H1 (cell line): ENCODE measurements around the gene HIVEP3. TPM values are rescaled to one million over a fixed set of nuclear protein-coding genes. Genes with fewer than 3 reads are reported as not detected.

Experiments used
- CTCF ChIA-PET: fragments of 300-600 bp; sonication (Branson Sonifier 250); formaldehyde crosslinking; loops from one replicate; lab custom pipeline; 2021; ENCODE audit not compliant: partially characterized antibody; lab: Charles Lee
- POLR2A ChIA-PET: fragments of 300-600 bp; sonication (Branson Sonifier 250); formaldehyde crosslinking; loops from one replicate; lab custom pipeline; 2021; ENCODE audit warnings: inconsistent platforms; ENCODE audit not compliant: partially characterized antibody; lab: Charles Lee
- DNase-seq, 2 experiments: peaks; one replicate each; pipeline versions ENCODE4 v3.0.0 to v3.0.0-alpha.2; 2010 to 2022; ENCODE audit warnings: low spot score in 2 of 2, low read depth in 1 of 2, mixed read lengths in 1 of 2
- FAIRE-seq: peaks from 2 replicates; lab custom pipeline; 2011; peaks lifted over from hg19 to GRCh38; lab: Jason Lieb, UNC
- H2AFZ ChIP-seq: 2 replicates; pipeline ENCODE4 v1.8.1; 2012; ENCODE audit warnings: low read length, inconsistent platforms
- H2AK5ac ChIP-seq: 2 replicates; pipeline ENCODE4 v1.6.1; 2013; ENCODE audit warnings: low read depth, low read length
- H2BK120ac ChIP-seq: replicated peaks from 2 replicates; pipeline ENCODE3; 2013; ENCODE audit warnings: low read depth, low read length, inconsistent platforms
- H2BK12ac ChIP-seq: 2 replicates; pipeline ENCODE4 v1.6.1; 2013; ENCODE audit warnings: low read depth, low read length
- H2BK15ac ChIP-seq: 2 replicates; pipeline ENCODE4 v1.6.1; 2013; ENCODE audit warnings: low read length
- H2BK20ac ChIP-seq: 2 replicates; pipeline ENCODE4 v1.6.1; 2013; ENCODE audit warnings: low read length
- H2BK5ac ChIP-seq: 2 replicates; pipeline ENCODE4 v1.6.1; 2013; ENCODE audit warnings: low read depth, low read length
- H3K14ac ChIP-seq: 2 replicates; pipeline ENCODE4 v1.6.1; 2013; ENCODE audit warnings: inconsistent platforms; ENCODE audit not compliant: insufficient read length
- H3K18ac ChIP-seq: 2 replicates; pipeline ENCODE4 v1.6.1; 2013; ENCODE audit warnings: low read length; ENCODE audit errors: extremely low read depth
- H3K23ac ChIP-seq: 2 replicates; pipeline ENCODE4 v1.6.1; 2013; ENCODE audit warnings: inconsistent platforms; ENCODE audit not compliant: insufficient read length
- H3K23me2 ChIP-seq: 2 replicates; pipeline ENCODE4 v1.6.1; 2013; ENCODE audit warnings: low read depth, low read length
- H3K27ac ChIP-seq: 2 replicates; pipeline ENCODE4 v1.6.1; 2011; ENCODE audit warnings: low read depth, low read length, inconsistent platforms
- H3K27me3 ChIP-seq, 4 experiments: replicated peaks in 1 of 4; 1 replicate in 1 of 4; 2 replicates in 3 of 4; pipeline versions ENCODE4 v1.6.1 to v1.8.1; 2011 to 2013; ENCODE audit warnings: low read length in 3 of 4, mild to moderate bottlenecking in 3 of 4, inconsistent platforms in 2 of 4, mixed read lengths in 2 of 4, moderate library complexity in 1 of 4; ENCODE audit not compliant: control insufficient read depth in 3 of 4, insufficient read depth in 3 of 4; ENCODE audit errors: extremely low read depth in 1 of 4
- H3K36me3 ChIP-seq, 4 experiments: 2 replicates each; pipeline versions ENCODE4 v1.6.1 to v1.8.1; 2011 to 2013; ENCODE audit warnings: mild to moderate bottlenecking in 4 of 4, low read length in 3 of 4, moderate library complexity in 2 of 4, control low read depth in 1 of 4, inconsistent platforms in 1 of 4; ENCODE audit not compliant: insufficient read depth in 4 of 4, control insufficient read depth in 2 of 4
- H3K4ac ChIP-seq: replicated peaks from 2 replicates; pipeline ENCODE3; 2013; ENCODE audit warnings: low read length, low read depth, mixed read lengths, inconsistent platforms; ENCODE audit not compliant: insufficient read length
- H3K4me1 ChIP-seq, 4 experiments: replicated peaks in 1 of 4; 1 replicate in 1 of 4; 2 replicates in 3 of 4; pipeline versions ENCODE4 v1.6.1 to v1.8.1; 2011 to 2013; ENCODE audit warnings: low read length in 3 of 4, inconsistent platforms in 2 of 4, mixed read lengths in 1 of 4; ENCODE audit not compliant: insufficient read depth in 4 of 4, control insufficient read depth in 3 of 4
- H3K4me2 ChIP-seq, 2 experiments: 2 replicates each; pipeline versions ENCODE4 v1.6.1 to v1.8.1; 2011 to 2013; ENCODE audit warnings: low read depth in 2 of 2, low read length in 2 of 2, control low read depth in 1 of 2, inconsistent platforms in 1 of 2, mild to moderate bottlenecking in 1 of 2; ENCODE audit not compliant: insufficient read depth in 1 of 2
- H3K4me3 ChIP-seq, 4 experiments: fragments of 200-600, 300-600 bp in 1 of 4; sonication (generic), shearing (Covaris generic), sonication (Bioruptor Twin) in 1 of 4; 2 replicates each; pipeline versions ENCODE4 v1.5.1 to v1.8.1; 2011 to 2016; ENCODE audit warnings: low read length in 4 of 4, low read depth in 3 of 4, control low read depth in 2 of 4, inconsistent platforms in 2 of 4, mild to moderate bottlenecking in 2 of 4, mixed read lengths in 1 of 4, moderate library complexity in 1 of 4; ENCODE audit not compliant: insufficient read depth in 2 of 4; ENCODE audit errors: extremely low read depth in 1 of 4
- H3K56ac ChIP-seq: replicated peaks from 2 replicates; pipeline ENCODE3; 2013; ENCODE audit warnings: low read depth, mild to moderate bottlenecking, mixed read lengths, low read length, inconsistent platforms; ENCODE audit not compliant: insufficient read length
- H3K79me1 ChIP-seq: 2 replicates; pipeline ENCODE4 v1.6.1; 2013; ENCODE audit warnings: low read depth, low read length, control low read depth
- H3K79me2 ChIP-seq, 2 experiments: 2 replicates each; pipeline versions ENCODE4 v1.6.1 to v1.8.1; 2012 to 2013; ENCODE audit warnings: low read length in 2 of 2, mild to moderate bottlenecking in 2 of 2, inconsistent platforms in 1 of 2; ENCODE audit not compliant: insufficient read depth in 2 of 2, control insufficient read depth in 1 of 2
- H3K9ac ChIP-seq, 4 experiments: replicated peaks in 1 of 4; 1 replicate in 1 of 4; 2 replicates in 3 of 4; pipeline versions ENCODE4 v1.6.1 to v1.8.1; 2011 to 2013; ENCODE audit warnings: low read depth in 3 of 4, low read length in 3 of 4, control low read depth in 2 of 4, mild to moderate bottlenecking in 2 of 4, moderate library complexity in 2 of 4, inconsistent platforms in 1 of 4; ENCODE audit errors: extremely low read depth in 1 of 4
- H3K9me3 ChIP-seq, 2 experiments: 2 replicates each; pipeline versions ENCODE4 v1.6.1 to v1.8.1; 2012 to 2013; ENCODE audit warnings: mild to moderate bottlenecking in 2 of 2, moderate library complexity in 2 of 2, control low read depth in 1 of 2, inconsistent platforms in 1 of 2, low read depth in 1 of 2, low read length in 1 of 2, mixed read lengths in 1 of 2; ENCODE audit not compliant: insufficient read depth in 2 of 2
- H4K20me1 ChIP-seq, 2 experiments: replicated peaks in 1 of 2; 2 replicates each; pipeline versions ENCODE3 to v1.8.1; 2011 to 2013; ENCODE audit warnings: inconsistent platforms in 2 of 2, low read length in 2 of 2, mild to moderate bottlenecking in 1 of 2; ENCODE audit not compliant: insufficient read depth in 2 of 2, control insufficient read depth in 1 of 2
- H4K5ac ChIP-seq: 2 replicates; pipeline ENCODE4 v1.6.1; 2013; ENCODE audit warnings: low read length, low read depth, mixed read lengths, inconsistent platforms; ENCODE audit not compliant: insufficient read length
- H4K8ac ChIP-seq: 2 replicates; pipeline ENCODE4 v1.8.0; 2013; ENCODE audit warnings: mild to moderate bottlenecking, moderate library complexity, low read length, inconsistent platforms; ENCODE audit not compliant: insufficient read depth; ENCODE audit errors: extremely low read depth
- H4K91ac ChIP-seq: replicated peaks from 2 replicates; pipeline ENCODE3; 2013; ENCODE audit warnings: low read length, mixed read lengths, inconsistent platforms; ENCODE audit not compliant: insufficient read length
- CHD2 ChIP-seq: IDR thresholded peaks from 2 replicates; pipeline ENCODE4 v1.6.1; 2012; ENCODE audit warnings: low read length, improper control_type of control experiment
- WGBS, 2 experiments: shearing (Covaris generic) in 1 of 2; methylation state at CpG; one replicate each; pipeline versions ENCODE4 v1.1.6 to v1.1.7; 2013 to 2015; ENCODE audit warnings: low lambda C conversion rate in 2 of 2, mixed read lengths in 2 of 2, inconsistent platforms in 1 of 2, low coverage in 1 of 2, missing lambda C conversion rate in 1 of 2; ENCODE audit not compliant: insufficient replicate concordance in 2 of 2, insufficient coverage in 1 of 2, insufficient read length in 1 of 2; ENCODE audit errors: extremely low coverage in 1 of 2, missing lambda C conversion rate in 1 of 2; 5-methylcytosine and 5-hydroxymethylcytosine counted together
- polyA plus RNA-seq, 7 experiments: library from polyadenylated mRNA; depleted of rRNA in 3 of 7; stranded (reverse) in 5 of 7; unstranded in 2 of 7; fragments of >200 nt in 5 of 7; fragments of 200-250 nt in 2 of 7; gene quantifications; 1 replicate in 5 of 7; 2 replicates in 1 of 7; 4 replicates in 1 of 7; pipeline versions ENCODE4 v1.2.1 to v1.2.3, GENCODE V29; 2011 to 2013; ENCODE audit warnings: missing spikeins in 2 of 7, mixed read lengths in 2 of 7
- total RNA-seq: library from RNA; stranded (reverse); fragmentation: NEBNext Ultra II Directional; extraction: Animal tissue kit (Norgen Biotek cat#: 25700); gene quantifications from 2 replicates; pipeline ENCODE4 v1.2.1, GENCODE V29; 2021

The HIVEP3 gene
- total and polyA plus RNA-seq, 2 of the 8 experiments (the other 6 are each of a cell fraction or from before 2014, with no cell fraction given), result 0.24 to 0.69 TPM

DNA sequence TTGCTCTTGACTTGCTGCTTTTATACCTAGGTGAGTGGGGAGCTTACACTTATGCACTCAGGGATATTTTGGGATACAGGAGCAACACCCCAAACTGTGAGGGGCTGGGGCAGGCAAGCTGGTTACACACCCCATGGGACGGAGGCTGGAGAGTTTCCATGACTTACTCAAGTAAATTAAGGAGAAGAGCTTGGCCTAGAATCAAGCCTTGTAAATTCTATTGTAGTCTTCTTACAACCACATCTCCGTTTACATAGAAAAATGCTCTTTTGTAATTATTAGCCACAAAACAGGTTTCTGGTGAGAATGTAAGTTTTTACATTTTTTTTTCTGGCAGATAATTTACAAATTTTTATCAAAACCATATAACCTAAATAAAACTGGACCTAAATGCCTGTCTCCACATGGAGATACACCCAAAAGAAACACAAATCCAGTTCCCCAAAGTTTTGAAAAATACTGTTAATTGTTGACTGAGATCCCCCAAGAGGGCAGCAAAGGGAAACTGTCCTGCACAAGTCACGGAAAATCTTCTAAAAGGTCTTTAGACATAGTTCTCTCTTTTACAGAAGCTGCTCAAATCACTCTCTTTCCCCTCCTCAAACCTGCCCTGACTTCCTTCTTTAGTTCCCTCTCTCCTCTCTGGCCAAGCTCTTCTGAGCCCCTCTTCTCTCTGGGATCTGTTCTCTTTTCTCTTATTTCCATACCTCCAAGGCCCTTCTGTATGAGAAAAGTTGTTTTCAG is 134.0 kb downstream of the HIVEP3 start:
- 80% methylated on average over 3 of the region's 3 CpGs; no CpG with 5 or more reads in 1 of the 2 experiments for WGBS, 2 experiments
- Histone ChIP-seq H2BK12ac (no peak overlapping the region), H3K4ac (no peak overlapping the region), H4K91ac (no peak overlapping the region), H4K20me1 (no peaks in the 10 kb centered on the region), H3K14ac (no peak overlapping the region), H3K4me1 (peaks cover 0 to 7% (median 0%) of the 10 kb centered on the region in 4 experiments; a peak in 6 of 7 replicates), H3K23ac (no peak overlapping the region), H2BK20ac (no peak overlapping the region), H3K4me2 (no peak overlapping the region), H3K56ac (no peak overlapping the region), H3K4me3 (no peak overlapping the region), H4K5ac (no peak overlapping the region), H3K79me2 (no peaks in the 10 kb centered on the region), H2BK15ac (no peak overlapping the region), H3K23me2 (no peaks in the 10 kb centered on the region), H2BK120ac (no peak overlapping the region), H3K36me3 (no peaks in the 10 kb centered on the region), H3K27ac (no peak overlapping the region), H3K9me3 (no peaks in the 10 kb centered on the region), H3K27me3 (no peaks in the 10 kb centered on the region), H2AFZ (no peak overlapping the region), H3K18ac (no peak overlapping the region), H2BK5ac (no peak overlapping the region), H3K9ac (no peak overlapping the region), H2AK5ac (no peak overlapping the region), H3K79me1 (no peaks in the 10 kb centered on the region), H4K8ac (no peak overlapping the region)
- FAIRE-seq (no peak), DNase-seq (no peak)
- TF ChIP-seq CHD2, result no peak
- CTCF ChIA-PET, result interaction anchor here (0.6 to 1.0 kb wide), 2 partner anchors 211 to 344 kb away, joined by 3 to 4 read pairs; no protein-coding TSS in a partner anchor
- POLR2A ChIA-PET, result no interaction called here
